GM19193 (cell line): ENCODE measurements around the gene MISP.

Source experiments
- POLR2A ChIP-seq: IDR thresholded peaks from 4 replicates; pipeline ENCODE4 v1.6.1; 2011; ENCODE audit not compliant: insufficient read depth, insufficient read length; ENCODE audit errors: extremely low read depth

The MISP gene

DNA sequence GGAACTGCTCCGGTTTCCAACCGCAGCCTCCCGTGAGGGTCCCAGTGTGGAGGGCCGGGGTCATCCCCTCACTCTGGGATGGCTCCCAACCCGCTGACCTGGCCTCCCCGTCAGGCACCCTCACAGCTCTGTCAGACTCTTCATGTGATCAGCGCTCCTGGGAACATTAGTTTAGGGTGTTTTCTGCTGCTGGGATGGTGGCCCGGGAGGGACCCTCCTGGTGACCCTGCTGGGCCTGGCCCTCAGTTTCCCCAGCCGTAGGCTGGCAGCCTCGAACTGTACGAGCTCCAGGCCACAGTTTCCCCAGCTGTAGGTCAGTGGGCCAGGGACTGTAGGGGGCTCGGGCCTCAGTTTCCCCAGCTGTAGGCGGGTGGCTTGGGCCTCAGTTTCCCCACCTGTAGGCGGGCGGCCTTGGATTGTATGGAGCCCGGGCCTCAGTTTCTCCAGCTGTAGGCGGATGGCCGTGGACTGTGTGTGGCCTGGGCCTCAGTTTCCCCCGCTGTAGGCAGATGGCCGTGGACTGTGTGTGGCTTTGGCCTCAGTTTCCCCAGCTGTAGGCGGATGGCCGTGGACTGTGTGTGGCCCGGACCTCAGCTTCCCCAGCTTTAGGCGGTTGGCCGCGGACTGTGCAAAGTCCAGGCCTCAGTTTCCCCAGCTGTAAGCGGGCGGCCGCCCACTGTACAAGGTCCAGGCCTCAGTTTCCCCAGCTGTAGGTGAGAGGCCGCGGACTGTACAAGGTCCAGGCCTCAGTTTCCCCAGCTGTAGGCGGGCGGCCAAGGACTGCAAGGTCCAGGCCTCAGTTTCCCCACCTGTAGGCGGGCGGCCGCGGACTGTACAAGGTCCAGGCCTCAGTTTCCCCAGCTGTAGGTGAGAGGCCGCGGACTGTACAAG lies 45.0 kb downstream of the MISP start:
- TF ChIP-seq POLR2A: no peak

DNA sequence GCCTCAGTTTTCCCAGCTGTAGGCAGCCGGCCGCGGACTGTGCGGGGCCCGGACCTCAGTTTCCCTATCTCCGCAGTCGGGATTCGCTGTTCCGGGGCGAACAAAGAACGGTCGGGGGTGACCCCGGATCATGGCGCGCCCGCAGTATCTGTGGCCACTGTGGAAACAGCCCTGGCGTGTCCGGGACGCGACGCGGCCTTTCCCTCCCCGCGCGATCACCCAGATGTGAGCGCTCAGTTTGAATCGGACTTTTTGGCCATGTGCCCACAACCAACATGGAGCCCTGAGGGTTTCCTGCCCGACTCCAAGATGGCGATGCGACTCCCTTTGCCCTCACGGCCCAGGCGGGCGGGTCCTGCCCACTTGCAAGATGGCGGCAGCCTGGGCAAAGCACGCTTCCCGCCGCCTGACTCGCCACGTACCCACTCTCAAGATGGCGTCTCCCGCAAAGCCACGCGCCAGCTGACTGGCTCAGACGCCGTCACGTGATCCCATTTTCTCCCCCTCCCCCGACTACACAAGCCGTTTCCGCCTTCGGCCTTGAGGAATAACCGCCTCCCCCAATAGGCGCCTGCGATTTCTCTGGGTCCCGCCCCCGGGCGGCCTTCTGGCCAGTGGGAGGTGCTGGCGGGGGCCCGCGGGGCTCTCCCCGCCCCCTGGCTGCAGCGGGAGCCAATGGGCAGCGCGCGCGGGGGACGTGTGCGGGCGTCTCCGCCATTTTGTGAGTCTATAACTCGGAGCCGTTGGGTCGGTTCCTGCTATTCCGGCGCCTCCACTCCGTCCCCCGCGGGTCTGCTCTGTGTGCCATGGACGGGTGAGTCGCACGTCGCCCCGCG lies 46.0 kb downstream of the MISP start, which contains the start of gene PTBP1:
Gene PTBP1, plus strand, starts transcription at position 761 of the 836 bp plus-strand sequence. Its CDS starts 46 bp downstream, at position 807.
- peak; percentile 91 for TF ChIP-seq POLR2A

DNA sequence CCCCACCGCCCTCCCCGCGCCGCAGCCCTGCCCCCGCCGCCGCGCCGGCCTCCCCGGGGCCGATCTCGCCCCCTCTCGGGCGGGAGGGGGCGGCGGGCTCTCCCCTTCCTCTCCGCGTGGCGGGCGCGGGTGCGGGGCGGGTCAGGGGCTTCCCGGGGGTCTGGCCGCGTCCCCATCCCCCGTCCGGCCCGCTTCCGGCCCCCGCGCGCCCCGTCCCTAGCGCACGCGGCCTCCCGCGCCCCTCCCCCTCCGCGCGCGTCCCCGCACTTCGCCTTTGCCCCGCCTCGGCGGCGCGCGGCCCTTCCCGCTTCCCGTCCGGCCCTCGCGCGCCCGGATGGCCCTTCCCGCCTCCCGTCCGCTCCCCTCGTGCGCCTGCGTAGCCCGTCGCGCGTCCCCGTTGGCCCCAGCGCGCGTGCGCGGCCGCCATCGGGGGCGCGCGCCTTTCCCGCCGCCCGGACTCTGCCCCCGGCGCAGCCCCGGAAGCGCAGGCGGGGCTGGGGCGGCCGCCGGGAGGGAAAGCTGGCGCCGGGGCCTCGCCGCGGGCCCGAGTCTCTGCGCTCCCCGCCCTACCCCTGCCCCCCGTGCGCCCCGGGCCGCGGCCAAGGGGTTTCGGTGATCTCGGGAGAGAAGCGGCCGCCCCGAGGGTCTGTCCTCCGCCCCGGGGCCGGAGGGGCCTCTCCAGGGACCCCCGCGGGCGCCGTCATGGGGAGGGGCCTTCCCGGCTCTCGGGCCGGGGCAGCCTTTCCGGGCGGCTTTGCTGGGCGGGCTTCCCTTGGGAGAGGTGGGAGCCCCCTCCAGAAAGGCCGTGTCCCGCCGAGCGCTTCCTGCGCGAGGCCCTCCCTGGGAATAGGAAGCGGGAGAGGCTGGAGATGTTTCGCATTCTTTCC lies 46.9 kb downstream of the MISP start:
- TF ChIP-seq POLR2A: no peak

DNA sequence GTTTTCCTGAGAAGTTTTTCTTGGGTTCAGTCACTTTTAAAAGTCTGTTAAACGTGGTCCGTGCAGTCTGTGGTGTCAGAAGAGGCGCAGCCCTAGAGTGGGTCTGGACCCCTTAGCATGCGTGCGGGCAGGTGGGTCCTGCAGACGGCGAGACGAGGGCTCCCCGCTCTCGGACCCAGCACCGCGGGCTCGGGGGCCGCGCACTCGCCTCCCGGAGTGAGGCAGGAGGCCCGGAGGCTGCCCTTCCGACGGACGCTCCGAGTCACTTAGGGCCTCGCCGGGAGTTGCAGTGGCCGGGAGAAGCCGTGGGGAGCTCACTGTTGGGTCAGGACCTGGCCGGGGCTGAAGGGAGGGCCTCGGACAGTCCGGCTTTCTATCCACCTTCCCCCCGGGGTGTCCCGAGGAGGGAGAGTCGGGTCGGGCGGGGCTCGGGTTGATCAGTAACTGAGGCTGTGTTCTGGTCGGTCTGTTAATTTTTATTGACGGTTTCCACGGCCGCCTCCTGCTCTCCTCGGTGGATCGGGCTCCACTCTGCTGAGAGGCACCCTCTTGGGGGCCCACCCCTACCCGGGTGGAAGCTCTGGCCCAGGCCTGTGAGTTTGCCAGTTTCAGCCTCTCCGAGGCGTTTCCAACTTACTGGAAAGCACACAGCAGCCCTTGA lies 47.6 kb downstream of the MISP start:
- no peak for TF ChIP-seq POLR2A

DNA sequence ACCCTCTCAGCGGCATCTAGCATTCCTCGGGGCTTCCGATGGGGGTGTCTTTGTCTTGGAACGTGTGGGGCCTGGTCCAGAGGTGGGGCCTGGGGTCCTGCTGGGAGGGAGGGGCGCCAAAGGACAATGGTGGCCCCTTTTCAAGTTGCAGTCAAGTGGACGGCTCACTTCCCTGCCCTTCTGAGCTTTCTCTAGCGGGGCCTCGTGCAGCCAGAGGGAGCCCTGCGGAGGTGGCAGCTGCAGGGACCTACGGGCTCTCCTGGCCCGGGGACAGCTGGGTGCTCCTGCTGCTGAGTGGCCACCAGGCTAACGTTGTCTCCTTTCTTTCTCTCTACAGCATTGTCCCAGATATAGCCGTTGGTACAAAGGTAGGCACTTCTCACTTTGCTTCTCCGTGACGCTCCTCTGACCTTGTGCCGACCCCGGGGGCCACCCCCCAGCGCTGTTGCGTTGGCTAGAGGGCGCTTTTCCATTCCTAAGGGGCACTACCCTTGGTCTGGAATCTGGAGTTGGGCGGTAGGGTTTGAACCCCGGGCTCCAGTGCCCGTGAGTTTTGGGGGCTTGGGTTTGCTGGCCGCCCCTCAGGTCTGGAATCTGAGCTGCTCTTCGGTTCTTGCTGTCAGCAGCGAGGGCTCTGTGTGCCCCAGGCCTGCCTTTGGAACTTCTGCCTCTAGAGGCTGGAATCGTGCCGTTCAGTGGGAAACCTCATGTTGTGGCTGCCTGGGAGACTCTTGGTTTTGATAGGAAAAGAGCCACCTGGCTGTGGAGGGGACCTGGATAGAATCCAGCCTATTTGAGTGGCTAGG lies 48.4 kb downstream of the MISP start:
- no peak for TF ChIP-seq POLR2A

DNA sequence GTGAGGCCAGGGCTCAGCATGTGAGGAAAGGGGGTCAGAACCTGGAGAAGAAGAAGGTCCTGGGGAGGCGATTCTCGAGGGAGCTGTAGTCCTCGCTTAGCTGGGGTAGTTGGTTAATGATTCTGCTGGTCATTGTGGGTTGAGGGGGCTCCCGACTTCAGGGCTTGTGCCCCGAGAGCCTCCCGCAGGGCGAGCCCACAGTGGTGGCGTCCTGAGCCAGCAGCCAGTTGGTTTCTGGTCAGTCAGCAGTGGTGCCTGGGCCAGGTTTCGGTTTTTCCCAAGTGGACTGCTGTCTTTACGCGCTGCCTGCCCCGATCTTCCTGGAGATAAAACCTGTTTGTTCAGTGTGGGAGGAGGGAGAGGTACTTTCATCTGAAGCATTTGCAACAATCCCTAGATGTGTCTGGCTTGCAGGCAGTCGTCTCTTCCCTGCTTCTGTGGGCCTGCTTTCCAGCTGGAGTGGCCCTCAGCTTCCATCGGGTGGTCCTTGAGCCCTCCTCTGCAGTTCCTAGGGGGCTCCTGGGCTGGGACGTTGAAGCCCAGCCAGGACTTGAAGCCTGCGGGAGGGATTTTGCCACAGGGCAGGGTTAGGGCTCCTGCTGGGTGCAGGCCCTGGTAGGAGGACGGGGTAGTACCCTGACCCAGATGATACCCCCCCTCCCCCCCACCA lies 49.6 kb downstream of the MISP start:
- no peak for TF ChIP-seq POLR2A

DNA sequence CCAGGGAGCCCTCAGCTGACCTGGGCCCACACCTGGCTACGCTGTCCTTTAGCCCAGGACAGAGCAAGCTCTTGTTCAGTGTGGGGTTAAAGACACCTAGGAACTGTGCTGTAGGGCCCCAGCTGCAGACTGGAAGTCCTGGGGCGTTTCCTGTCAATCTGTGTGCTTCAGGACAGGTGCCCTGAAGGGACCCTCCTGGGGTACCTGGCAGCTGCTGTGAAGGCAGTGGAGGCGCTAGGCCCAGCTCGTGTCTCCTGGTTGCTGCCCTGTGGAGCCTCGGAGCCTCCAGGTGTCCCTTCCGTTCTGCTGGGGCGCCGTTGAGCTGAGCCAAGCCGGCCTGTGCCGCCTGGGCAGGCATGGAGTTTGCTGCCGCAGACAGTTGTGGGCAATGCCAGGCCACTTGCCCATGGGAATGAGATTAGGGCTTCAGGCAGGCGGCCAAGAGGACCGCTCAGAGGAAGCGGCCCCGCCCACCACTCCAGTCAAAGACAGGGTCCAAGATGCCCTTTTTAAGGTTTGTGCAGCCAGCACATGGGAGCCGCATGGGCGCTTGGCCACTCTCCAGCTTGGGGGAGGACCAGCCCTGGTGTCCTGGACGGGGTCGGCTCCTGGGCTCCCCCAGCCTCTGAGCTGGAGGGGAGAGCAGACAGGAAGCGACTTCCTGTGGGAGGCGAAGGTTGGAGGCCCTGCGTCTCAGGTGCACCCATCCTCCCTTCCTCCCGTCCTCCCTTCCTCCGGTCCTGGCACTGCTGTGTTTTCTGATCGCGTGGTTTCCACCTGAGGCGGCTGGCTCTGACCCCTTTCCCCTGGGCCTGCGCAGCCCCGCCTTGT lies 50.3 kb downstream of the MISP start:
- TF ChIP-seq POLR2A: no peak

DNA sequence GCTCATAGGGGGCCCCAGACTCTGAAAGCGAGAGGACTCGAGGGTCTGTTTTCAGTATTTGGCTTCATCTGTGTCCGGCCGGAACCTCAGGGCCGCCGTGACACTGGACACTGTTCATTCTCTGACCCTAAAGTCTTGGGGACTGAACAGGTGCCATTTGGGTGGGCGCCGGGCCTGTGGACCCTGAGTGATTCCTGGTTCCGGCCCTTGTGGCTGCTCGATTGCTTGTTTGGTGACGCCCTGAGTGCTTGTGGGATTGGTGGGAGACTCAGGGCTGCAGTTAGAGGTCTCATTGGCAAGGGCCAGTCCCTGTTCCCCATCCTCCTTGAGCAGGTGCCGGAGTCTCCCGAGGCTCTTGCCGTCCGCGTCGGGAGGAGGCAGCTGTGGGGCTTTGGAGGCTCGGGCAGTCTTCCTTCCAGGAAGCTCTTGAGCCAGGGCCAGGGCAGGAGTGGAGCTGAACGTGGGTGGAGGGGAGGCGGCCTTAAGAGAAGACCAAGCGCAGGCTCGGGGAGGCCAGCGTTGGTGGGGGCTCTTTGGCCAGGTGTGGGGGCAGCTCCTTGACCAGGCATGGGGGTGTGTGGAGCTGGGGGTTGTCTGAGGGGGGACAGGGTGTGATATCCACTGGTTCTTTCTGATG lies 51.1 kb downstream of the MISP start:
- TF ChIP-seq POLR2A: no peak

DNA sequence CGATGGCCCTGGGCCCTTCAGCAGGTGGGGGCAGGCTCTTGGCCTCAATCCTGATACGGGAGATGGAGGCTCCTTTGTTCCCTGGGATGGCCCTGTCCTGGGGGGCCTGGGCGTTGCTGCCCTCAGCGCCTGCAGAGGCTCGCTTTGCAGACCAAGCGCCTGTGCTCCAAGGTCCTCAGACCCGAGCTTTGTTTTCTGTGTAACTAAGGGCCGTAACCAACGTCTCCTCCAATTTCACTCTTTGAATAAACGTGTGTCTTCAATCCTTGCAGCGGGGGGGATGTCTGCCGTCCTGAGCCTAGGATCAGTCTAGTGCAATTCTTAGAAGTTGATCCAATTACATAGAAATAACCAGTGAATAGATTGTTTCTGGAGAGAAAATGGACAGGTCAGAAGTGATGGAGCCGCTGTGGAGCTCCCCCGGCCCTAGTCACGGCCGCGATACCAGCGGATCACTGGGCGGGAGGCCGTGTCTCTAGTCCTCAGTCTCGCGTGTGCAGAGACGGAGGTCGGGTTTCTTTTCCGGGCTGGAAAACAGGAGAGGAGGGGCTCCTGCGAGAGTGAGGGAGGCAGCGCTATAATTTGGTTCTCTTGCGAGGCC lies 51.7 kb downstream of the MISP start:
- no peak for TF ChIP-seq POLR2A

DNA sequence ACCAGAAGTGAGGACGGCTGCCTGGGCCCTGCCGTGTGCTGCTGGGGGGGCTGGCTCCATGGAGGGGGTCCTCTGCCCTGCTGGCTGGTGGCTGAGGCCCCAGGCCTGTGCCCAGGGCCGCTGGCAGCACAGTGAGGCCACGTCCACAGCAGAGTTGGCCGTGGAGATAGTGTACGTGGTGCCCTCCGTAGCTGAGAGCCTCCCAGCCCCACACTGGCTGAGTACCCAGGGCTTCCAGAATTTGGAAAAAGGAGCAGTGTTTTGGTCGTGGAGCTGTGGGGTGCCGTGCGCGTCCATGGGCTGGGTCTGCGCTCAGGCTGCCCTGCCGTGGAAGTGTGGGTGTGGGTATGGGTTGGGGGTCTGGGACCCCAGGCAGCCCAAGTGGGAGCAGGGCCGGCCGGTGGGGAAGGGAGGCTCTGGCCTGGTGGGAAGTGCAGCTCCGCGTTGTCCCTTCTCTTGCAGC lies 52.2 kb downstream of the MISP start:
- peak; percentile 1 for TF ChIP-seq POLR2A
